ENCODE data around the gene APOA4. TPM values are rescaled to one million over a fixed set of nuclear protein-coding genes. Genes with fewer than 3 reads are reported as not detected.

APOA4 gene
- total RNA-seq, 2 donors from 2014 or later = 0.35 to 0.38 TPM

- Histone ChIP-seq H3K9ac (ENCODE audit: extremely low read depth, low read length, poor library complexity, severe bottlenecking) (no peak overlapping the region), H3K27ac (ENCODE audit: low read depth, low read length) (no peak overlapping the region), H3K4me3 (ENCODE audit: low read length) (no peak overlapping the region), H3K4me1 (ENCODE audit: control insufficient read depth, insufficient read depth, low read length) (peaks cover 24% of the 10 kb centered on the region), H3K36me3 (ENCODE audit: control insufficient read depth, insufficient read depth, low read length) (no peaks in the 10 kb centered on the region), H3K27me3 (ENCODE audit: control insufficient read depth, insufficient read depth, low read length, poor library complexity, severe bottlenecking) (no peaks in the 10 kb centered on the region), H3K9me3 (ENCODE audit: control insufficient read depth, low read length) (no peaks in the 10 kb centered on the region)
- H3K4me3 Mint-ChIP-seq = no peak overlapping the region
- WGBS, 2 experiments (ENCODE audit: insufficient coverage in 1 of 2, insufficient read length in 1 of 2) = 92 to 93% methylated on average over 10 to 14 of the region's 14 CpGs
- H3K9me3 Mint-ChIP-seq = peaks cover 11% of the 10 kb centered on the region
- peaks cover 13% of the 10 kb centered on the region for H3K27me3 Mint-ChIP-seq (ENCODE audit: insufficient read depth)
- no peak for DNase-seq
- H3K4me1 Mint-ChIP-seq = peaks cover 23% of the 10 kb centered on the region
- no peak overlapping the region for H3K27ac Mint-ChIP-seq
- no peak for TF ChIP-seq CTCF (conservative IDR thresholded peaks at IDR 0.05)
- peaks cover 2% of the 10 kb centered on the region for H3K36me3 Mint-ChIP-seq (ENCODE audit: low read depth)
Measured at GRCh38 chr11:116833816-116834534, 10.9 kb upstream of the APOA4 start.

- H3K4me1 ChIP-seq (ENCODE audit: control insufficient read depth, insufficient read depth, low read length) = peaks cover 24% of the 10 kb centered on the region
- H3K9ac ChIP-seq (ENCODE audit: extremely low read depth, low read length, poor library complexity, severe bottlenecking) = no peak overlapping the region
- no peak for TF ChIP-seq CTCF (conservative IDR thresholded peaks at IDR 0.05)
- peaks cover 11% of the 10 kb centered on the region for H3K9me3 Mint-ChIP-seq
- H3K4me3 Mint-ChIP-seq = no peak overlapping the region
- peaks cover 19% of the 10 kb centered on the region for H3K4me1 Mint-ChIP-seq
- H3K27me3 Mint-ChIP-seq (ENCODE audit: insufficient read depth) = peaks cover 13% of the 10 kb centered on the region
- H3K36me3 ChIP-seq (ENCODE audit: control insufficient read depth, insufficient read depth, low read length) = no peaks in the 10 kb centered on the region
- no peak overlapping the region for H3K27ac ChIP-seq (ENCODE audit: low read depth, low read length)
- no peaks in the 10 kb centered on the region for H3K9me3 ChIP-seq (ENCODE audit: control insufficient read depth, low read length)
- H3K4me3 ChIP-seq (ENCODE audit: low read length) = no peak overlapping the region
- no peak overlapping the region for H3K27ac Mint-ChIP-seq
- 94 to 95% methylated on average over 7 to 10 of the region's 10 CpGs for WGBS, 2 experiments (ENCODE audit: insufficient coverage in 1 of 2, insufficient read length in 1 of 2)
- H3K27me3 ChIP-seq (ENCODE audit: control insufficient read depth, insufficient read depth, low read length, poor library complexity, severe bottlenecking) = no peaks in the 10 kb centered on the region
- DNase-seq = no peak
- H3K36me3 Mint-ChIP-seq (ENCODE audit: low read depth) = peaks cover 2% of the 10 kb centered on the region
Measured at GRCh38 chr11:116833491-116833815, 10.3 kb upstream of the APOA4 start.

- no peak for DNase-seq
- Histone ChIP-seq H3K4me1 (ENCODE audit: control insufficient read depth, insufficient read depth, low read length) (peaks cover 22% of the 10 kb centered on the region), H3K36me3 (ENCODE audit: control insufficient read depth, insufficient read depth, low read length) (no peaks in the 10 kb centered on the region), H3K9me3 (ENCODE audit: control insufficient read depth, low read length) (no peaks in the 10 kb centered on the region), H3K4me3 (ENCODE audit: low read length) (no peak overlapping the region), H3K9ac (ENCODE audit: extremely low read depth, low read length, poor library complexity, severe bottlenecking) (no peak overlapping the region), H3K27me3 (ENCODE audit: control insufficient read depth, insufficient read depth, low read length, poor library complexity, severe bottlenecking) (no peaks in the 10 kb centered on the region), H3K27ac (ENCODE audit: low read depth, low read length) (no peak overlapping the region)
- 84 to 97% methylated on average over 7 to 12 of the region's 13 CpGs for WGBS, 2 experiments (ENCODE audit: insufficient coverage in 1 of 2, insufficient read length in 1 of 2)
- H3K4me1 Mint-ChIP-seq = peaks cover 15% of the 10 kb centered on the region
- no peak overlapping the region for H3K27ac Mint-ChIP-seq
- peaks cover 13% of the 10 kb centered on the region for H3K27me3 Mint-ChIP-seq (ENCODE audit: insufficient read depth)
- TF ChIP-seq CTCF (conservative IDR thresholded peaks at IDR 0.05) = no peak
- no peak overlapping the region for H3K4me3 Mint-ChIP-seq
- H3K36me3 Mint-ChIP-seq (ENCODE audit: low read depth) = peaks cover 2% of the 10 kb centered on the region
- H3K9me3 Mint-ChIP-seq = peaks cover 11% of the 10 kb centered on the region
Measured at GRCh38 chr11:116832350-116833290, 9.5 kb upstream of the APOA4 start.
